GM19328 (cell line): ENCODE measurements around the gene CLASP2.

Experiments used
- ATAC-seq: cut with Tn5 transposase; IDR thresholded peaks from one replicate; pipeline ENCODE4 v1.9.1; 2021; ENCODE audit warnings: mild to moderate bottlenecking, moderate library complexity; ENCODE audit not compliant: unreplicated experiment

Gene CLASP2

DNA sequence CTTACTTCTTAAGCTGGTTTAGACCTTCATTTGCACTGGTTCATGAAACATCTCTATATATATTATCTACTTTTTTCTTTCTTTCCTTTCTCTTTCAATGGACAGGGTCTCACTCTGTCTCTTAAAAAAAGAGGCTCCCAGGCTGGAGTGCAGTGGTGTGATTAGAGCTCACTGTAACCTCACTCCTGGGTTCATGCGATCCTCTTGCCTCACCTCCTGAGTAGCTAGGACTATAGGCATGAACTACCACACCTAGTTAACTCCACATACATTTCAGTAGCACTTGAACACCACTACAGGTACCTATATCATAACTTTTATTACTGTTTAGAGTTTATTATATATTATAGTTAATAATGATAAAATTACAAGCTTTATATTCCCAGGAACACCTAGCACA lies 160.8 kb downstream of the CLASP2 start:
- no peak for ATAC-seq

DNA sequence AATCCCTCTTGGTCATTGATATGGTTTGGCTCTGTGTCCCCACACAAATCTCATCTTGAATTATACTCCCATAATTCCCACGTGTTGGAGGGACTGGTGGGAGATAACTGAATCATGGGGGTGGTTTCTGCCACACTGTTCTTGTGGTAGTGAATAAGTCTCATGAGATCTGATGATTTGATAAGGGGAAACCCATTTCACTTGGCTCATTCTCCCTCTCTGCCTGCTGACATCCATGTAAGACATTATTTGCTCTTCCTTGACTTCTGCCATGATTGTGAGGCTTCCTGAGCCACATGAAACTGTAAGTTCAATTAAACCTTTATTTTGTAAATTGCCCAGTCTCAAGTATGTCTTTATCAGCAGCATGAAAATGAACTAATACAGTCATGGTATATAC lies 171.0 kb downstream of the CLASP2 start:
- ATAC-seq, result no peak

DNA sequence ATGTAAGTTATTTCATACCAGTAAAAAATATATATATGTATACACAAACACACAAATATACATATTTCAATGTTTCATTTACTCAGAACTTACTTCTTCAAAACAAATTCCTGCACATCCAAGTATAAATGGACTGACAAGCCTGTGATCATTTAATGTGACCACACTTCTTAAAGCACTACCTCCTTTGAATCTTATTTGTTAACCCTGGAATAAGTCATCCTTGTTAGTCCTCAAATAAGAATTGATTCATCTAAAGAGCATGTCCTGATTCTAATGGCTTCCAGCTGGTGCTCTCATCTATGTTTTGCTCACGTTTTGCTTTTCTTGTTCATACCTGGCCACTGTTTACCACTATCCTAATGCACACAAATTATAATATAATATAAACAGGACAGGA lies 173.9 kb downstream of the CLASP2 start:
- ATAC-seq, result no peak

DNA sequence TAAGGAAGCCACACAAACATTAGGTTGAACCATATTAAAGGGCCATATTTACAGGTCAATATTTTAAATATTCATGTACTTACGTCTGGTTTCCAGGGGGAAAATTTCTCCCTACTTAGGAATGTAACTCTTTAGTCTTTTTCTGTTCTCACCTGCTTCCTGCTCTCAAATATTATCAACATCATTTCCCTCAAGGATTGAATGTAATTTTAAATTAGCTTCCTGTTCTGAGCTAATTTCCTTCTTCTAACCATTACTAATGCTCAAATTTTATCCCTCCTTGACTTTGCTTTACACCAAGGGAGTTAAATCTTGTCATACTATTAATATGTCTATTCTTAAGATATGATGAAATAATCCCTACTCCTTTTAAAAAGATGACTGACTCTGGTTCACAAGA lies 174.5 kb downstream of the CLASP2 start:
- ATAC-seq, result no peak

DNA sequence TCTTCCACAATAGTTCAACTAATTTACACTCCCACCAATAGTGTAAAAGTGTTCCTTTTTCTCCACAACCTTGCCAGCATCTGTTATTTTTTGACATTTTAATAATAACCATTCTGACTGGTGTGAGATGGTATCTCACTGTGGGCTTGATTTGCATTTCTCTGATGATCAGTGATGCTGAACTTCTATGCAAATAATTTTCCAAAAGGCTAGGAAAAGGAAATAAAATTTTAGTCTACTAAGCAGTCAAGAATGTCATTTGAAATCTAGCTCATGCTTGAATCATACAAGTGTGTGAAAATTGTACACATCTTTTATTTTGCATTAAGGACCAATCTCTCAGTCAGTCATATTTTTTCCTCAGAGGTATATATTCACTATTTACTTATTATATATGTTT lies 176.1 kb downstream of the CLASP2 start:
- no peak for ATAC-seq

DNA sequence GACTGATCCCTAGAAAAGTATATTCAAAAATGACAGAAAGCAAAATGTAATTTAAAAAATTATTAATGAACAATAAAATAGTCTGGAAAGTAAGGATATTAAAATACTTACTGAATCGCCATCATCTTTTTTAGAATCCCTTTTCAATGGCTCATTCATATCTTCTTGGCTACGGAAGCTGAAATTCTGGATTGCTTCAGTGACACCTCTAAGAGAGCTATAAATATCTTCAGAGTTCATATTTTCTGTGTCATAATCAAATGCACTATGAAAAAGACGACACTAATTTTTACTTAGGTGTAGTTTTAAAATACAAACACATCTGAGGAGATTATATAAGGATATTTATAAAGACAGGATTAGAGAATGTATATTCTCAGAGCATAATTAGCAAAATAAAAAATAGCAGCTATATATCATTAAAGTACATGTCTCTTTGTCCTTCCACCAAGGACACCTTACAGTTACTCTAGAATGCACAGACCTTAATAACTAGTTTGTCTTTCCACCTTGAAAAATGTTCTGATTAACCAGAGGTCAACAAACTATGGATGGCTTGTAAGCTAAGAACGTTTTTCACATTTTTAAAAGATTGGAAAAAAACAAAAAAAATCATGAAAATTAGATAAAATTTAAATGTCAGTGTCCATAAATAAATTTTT lies 179.2 kb downstream of the CLASP2 start:
- no peak for ATAC-seq

DNA sequence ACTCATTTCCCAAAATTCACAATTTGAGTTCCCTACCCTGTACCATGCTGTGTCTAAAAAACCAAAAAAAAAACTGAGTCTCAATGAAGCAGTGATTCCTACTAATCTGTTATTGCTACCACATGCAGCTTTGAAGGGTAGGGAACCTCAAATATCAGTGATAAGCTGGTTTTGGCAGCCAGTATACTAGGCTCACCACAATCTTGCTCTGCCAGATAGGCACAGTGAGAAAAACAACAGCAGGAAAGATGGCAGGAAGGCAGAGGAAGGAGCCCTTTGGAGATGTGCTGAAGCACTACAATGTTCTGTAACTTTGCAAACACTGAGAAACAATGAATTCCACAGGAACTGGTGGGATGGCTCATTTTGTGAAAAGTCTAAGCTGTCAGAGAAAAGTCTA lies 180.9 kb downstream of the CLASP2 start:
- no peak for ATAC-seq

DNA sequence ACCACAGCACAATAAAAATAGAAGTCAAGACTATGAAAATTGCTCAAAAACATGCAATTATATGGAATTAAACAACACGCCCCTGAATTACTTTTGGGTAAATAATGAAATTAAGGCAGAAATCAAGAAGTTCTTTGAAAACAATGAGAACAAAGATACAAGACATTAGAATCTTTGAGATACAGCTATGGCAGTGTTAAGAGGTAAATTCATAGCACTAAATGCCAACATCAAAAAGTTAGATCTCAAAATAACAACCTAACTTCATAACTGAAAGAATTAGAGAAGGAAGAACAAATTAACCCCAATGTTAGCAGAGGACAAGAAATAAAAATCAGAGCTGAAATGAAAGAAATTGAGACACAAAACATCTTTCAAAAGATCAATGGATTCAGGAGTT lies 191.3 kb downstream of the CLASP2 start:
- ATAC-seq, result no peak

DNA sequence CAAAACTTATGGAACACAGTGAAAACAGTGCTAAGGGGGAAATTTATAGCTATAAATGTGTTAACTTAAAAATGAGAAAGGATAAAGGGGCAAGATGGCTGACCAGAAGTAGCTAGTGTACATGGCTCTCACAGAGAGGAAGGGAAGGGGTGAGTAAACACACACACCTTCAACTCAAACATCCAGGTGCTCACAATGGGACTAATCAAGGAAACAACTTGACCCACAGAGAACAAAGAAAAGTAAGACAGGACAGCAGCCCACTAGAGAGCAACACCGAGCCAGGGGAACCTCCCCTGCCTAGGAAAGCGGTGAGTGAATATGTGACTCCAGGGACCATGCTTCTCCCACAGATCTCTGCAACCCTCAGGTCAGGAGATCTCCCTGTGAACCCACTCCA lies 192.8 kb downstream of the CLASP2 start:
- ATAC-seq, result no peak

DNA sequence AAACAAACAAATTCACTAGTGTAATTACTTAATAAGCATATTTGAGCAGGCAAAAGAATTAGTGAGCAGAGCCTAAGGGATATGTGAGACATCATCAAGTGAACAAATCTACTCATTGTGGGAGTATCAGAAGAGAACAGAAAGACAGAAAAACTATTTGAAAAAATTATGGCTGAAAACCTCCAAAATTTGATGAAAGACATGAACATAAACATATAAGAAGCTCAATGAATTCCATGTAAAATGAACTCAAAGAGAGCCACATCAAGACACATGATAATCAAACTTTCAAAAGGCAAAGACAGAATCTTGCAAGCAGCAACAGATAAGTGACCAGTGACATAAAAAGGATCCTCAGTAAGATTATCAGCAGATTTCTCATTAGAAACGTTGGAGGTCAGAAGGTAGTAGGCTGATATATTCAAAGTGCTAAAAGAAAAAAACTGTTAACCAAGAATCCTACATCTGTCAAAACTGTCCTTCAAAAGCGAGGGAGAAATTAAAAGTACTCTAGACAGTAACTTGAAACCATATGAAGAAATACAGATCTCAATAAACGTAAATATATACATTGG lies 194.9 kb downstream of the CLASP2 start:
- ATAC-seq, result no peak

DNA sequence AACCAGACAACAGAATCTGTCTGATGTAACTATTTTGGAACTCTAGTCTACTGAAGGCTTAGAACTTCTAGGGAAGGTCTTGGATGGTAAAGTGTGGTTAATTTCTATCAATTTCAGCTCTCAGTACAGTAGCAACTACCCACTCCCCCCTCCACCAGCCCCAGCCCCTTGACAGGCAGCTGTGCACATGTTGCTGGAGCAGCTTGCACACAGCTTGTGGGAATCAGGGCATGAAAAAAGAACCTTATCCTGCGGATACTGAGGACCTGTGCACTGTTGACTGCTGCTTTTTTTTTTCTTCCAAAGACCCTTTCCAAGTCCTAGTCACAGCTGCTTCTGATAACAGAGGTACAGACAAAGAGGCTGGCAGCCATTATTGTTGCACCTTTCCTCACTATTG lies 196.3 kb downstream of the CLASP2 start:
- no peak for ATAC-seq

DNA sequence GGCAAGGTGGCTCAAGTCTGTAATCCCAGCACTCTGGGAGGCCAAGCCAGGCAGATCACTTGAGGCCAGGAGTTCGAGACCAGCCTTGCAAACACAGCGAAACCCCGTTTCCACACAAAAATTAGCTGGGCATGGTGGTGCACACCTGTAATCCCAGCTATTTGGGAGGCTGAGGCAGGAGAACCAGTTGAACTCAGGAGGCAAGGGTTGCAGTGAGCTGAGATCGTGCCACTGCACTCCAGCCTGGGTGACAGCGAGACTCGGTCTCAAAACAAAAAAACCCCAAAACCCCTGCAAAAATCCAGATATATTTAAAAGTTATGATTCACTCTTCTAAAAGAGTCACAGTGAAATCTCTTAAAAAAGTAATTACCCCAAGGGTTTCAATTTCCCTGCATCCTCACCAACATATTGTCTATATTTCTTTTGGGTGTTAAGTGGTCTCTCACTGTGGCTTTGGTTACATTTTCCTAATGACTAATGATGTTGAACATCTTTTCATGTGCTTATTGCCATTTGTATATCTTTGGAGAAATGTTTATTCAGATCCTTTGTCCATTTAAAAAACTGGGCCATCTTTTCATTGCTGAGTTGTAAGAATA lies 204.7 kb downstream of the CLASP2 start:
- ATAC-seq, result no peak

DNA sequence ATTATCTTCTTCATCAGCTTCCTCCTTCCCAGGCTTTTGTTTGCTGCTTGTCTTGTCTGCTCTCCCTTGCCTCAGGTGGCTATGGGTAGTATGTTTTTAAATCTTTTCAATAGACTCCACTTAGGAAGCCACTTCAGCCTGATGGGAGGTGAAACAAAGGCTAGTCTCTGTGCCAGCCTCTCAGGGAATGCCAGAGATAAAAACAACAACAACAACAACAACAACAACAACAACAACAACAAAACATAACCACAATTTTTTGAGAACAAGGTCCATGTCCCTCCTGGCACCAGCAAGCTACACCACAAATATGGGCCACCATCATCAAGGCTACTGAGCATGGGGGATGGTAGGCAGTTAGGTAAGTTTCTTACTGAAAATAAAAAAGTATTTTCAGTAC lies 213.0 kb downstream of the CLASP2 start:
- no peak for ATAC-seq

DNA sequence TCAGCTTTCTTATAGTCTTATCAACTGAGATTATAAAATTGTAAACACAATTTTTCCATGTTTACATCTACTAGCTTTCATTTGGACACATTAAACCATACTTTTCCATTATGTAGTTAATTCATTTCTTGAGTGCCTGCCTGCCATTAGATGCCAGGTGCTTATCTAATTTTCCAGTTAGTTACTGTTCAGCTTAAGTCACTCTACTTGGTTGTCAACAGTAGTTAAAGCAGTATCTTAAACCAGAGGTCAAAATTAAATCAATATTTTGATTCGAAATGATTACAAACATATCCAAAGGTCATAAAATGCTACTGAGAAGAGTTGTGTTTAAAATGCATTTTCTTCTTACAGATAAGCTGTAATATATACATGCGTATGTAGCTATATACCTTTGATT lies 221.6 kb downstream of the CLASP2 start:
- no peak for ATAC-seq

DNA sequence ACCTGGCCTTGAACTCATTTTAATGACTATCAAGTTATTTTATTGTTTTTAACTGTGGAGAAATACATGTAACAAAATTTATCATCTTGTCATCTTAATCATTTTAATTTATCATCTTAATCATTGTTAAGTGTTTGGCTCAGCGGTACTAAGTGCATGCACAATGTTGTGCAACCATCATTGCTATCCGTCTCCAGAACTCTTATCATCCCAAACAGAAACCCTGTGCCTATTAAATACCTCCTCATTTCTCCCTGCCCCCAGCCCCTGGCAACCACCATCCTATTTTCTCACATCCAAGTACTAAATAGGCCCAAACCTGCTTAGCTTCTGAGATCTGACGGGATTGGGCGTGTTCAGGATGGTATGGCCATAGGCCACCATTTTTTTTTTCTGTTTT lies 226.3 kb downstream of the CLASP2 start:
- ATAC-seq, result no peak

DNA sequence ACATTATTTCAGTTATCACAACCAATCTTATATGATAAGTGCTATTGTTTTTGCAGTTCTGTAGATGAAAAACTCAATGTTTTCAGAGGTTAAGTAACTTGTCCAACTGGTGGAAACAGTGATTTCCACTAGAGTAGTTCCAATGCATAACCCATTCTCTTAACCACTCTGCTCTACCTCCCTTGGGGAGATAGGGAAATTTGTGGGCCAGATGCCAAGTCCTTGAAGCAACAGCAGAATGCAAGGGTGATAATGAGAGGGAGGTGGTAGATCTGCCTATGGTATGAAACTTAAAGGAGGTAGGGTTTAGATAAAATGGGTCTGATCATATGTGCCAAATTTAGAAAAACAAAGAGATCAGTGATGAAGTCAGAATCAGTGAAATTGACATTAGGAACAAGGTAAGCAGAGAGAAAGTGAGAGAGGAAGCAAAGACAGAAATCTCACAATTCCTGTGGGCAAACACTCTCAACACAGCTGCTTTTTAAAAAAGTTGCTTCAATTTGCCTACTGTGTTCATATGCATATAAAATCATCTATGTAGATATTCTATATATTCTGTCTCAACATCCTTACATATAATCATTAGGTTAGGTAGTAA lies 227.3 kb downstream of the CLASP2 start:
- ATAC-seq, result no peak

DNA sequence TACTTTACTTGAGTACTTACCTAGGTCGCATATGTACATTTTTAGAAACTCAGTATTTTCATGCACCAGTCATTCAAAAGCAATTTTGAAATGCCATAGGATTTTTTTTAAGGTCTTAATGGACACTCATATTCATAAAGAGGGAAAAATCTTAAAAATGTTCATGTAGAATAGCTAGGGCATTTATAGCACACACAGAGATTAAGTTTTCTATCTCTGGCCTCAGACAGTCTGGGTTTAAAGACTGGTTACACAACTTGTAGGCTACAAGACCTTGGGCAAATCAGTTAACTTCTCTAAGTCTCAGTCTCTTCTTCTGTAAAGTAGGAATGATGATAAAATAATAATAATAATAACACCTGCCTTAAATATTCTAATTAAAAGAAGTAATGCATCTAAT lies 229.4 kb downstream of the CLASP2 start:
- no peak for ATAC-seq

DNA sequence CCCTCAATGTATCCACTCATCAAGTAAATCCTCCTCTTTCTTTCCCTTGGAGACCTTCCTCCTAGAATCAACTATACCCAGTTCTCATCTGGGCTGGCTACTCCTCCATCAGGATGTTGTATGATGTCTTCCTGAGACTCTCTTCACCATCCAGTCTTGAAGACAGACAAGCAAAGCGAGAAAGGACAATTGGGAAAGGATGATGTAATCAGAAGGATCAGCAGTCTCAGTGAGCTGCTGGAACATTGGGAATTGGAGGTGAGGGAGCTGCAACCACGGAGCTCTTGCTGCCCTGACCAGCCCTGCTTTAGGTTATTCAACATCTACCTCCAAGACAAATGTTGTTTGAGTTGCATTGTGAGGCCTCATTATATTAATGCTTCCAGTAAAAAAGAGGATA lies 229.8 kb downstream of the CLASP2 start:
- no peak for ATAC-seq

DNA sequence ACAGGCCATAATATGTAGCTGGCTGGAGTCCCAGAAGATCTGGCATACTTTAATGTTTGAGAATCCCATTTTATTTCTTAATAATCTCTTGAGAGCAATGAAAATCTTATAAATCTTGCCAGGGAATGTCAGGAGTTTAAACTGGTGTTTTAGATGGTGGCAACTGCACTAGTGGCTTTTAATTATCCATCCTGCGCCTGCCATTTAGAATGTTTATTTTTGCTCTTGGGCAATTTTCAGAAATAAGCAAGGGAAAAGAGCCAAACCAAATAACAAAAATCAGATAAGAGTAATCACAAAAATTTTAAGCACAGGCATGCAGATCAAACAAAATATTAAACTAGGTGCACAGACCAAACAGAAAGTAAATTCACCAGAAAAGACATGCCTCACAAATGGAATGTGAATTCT lies 235.9 kb downstream of the CLASP2 start:
- ATAC-seq, result no peak

DNA sequence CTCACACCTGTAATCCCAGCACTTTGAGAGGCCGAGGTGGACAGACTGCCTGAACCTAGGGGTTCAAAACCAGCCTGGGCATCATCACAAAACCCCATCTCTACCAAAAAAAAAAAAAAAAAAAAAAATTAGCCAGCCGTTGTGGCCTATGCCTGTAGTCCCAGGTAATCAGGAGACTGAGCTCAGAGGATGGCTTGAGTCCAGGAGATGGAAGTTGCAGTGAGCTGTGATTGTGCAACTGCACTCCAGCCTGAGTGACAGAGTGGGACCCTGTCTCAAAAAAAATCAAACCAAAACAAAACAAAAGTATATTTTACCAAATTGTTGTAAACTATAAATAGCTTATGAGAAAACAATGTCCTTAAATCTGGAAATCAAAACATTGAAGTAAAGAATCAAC lies 243.2 kb downstream of the CLASP2 start:
- ATAC-seq, result no peak

DNA sequence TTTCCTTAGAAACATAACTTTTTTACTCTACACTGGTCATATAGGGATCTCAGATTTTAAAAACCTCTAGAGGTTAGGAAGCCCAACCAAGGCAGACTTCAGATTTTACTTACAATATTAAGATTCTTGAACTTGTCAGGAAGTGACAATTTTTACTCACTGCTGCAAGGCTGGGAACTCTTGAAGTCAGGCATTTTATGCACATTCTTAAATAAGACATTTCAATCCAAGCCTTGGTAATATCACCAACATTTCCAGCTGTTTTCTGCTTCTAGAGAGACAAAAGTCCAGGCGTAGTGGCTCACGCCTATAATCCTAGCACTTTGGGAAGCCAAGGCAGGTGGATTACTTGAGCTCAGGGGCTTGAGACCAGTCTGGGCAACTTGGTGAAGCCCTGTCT lies 244.2 kb downstream of the CLASP2 start:
- no peak for ATAC-seq

DNA sequence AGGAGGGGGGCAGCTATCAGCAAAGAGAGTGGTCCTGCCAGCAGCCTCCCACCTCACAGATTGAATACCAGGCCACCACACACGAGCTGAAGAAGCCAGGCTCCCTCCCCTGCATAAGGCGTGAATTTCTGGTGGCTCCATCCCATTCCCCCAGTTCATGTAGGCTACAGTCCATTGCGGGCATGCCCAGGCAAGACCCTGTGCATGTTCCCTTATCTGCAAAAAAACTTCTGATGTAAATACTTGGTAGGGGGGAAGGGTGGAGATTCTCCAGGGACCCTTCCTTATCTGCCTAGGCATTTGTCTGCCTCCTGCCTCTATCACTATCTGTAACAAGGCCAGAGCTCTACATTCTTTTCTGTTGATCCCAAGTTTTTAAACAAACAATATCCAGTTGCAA lies 250.3 kb downstream of the CLASP2 start:
- no peak for ATAC-seq
